ENCODE results near the gene XPO5.
"Not testable (repeated sequence)": the region's sequence is repeated elsewhere in the genome, so short reads cannot be mapped to it uniquely, and the experiment has no call there.

The XPO5 gene

DNA sequence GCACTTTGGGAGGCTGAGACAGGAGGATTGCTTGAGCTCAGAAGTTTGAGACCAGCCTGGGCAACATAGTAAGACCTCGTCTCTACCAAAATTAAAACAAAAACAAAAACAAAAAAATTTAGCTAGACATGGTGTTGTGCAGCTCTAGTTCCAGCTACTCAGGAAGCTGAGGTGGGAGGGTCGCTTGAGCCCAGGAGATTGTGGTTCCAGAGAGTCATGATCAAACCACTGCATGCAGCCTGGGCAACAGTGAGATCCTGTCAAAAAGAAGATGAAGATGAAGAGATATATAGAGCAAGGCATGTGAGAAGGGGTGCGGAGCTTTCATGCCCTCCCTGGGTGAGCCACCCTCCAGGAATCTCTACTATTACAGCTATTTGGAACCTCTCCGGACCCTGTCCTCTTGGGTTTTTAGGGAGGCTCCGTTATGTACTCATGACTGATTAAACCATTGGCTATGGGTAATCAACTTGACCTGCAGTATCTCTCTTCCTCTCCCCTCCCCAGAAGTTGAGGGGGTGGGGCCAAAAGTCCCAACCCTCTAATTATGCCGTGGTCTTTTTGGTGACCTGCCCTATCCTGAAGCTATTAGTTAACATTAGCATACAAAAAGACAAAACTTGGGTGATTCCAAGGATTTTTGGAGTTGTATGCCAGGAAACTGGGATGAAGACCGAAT lies 9.2 kb upstream of the XPO5 start:
- DNase-seq (ENCODE audit: low read depth): no peak

DNA sequence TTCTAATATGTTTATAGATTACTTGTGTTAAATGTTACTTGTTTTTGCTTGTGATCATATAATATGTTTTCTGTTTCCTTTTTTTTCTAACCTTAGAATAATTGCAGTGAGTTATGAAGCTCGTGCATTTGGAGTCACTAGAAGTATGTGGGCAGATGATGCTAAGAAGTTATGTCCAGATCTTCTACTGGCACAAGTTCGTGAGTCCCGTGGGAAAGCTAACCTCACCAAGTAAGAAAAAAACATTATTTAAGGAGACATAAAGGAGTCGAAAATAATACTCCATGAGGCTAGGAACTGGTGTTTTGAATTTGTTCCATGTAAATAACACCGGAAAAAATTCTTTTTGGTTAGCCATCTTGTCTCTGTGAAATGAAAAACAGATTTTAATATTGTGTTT lies 7.1 kb upstream of the XPO5 start:
- no peak for DNase-seq (ENCODE audit: low read depth)

DNA sequence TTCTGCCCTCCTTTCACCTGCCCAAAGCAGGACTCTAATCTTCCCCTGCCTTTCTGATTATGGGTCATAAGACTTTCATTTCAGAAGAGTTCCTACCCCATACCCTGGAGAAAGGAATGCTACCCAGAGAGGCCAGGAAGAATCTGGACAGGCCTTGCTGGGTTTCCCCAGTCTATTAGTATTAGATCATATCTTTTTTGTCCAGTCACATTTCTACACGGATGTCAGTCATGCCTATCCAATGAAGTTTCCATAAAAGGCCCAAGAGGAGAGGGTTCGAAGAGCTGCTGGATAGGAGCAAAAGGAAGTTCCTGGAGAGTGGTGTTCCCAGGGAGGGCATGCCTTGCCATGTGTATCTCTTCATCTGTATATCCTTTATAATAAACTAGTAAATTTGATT lies 3.3 kb upstream of the XPO5 start:
- no peak for DNase-seq (ENCODE audit: low read depth)

DNA sequence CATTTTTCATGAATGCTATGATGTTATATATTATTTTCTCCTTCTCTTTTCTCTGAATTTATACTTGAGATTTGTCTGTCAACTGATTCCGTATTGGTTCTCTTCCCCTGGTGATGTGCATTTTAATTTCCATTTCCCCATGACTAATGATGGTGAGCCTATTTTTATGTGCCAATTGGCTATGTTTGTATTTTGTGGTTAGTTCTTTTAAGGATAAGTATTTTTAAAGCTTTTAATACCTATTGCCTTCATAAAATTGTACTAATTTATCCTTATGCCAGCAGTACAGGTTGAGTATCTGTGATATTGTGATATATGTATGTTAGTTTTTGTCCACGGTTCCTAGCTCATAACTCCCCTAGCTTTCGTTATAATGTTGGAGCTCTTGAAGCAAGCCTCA lies 2.9 kb upstream of the XPO5 start:
- DNase-seq (ENCODE audit: low read depth): no peak

DNA sequence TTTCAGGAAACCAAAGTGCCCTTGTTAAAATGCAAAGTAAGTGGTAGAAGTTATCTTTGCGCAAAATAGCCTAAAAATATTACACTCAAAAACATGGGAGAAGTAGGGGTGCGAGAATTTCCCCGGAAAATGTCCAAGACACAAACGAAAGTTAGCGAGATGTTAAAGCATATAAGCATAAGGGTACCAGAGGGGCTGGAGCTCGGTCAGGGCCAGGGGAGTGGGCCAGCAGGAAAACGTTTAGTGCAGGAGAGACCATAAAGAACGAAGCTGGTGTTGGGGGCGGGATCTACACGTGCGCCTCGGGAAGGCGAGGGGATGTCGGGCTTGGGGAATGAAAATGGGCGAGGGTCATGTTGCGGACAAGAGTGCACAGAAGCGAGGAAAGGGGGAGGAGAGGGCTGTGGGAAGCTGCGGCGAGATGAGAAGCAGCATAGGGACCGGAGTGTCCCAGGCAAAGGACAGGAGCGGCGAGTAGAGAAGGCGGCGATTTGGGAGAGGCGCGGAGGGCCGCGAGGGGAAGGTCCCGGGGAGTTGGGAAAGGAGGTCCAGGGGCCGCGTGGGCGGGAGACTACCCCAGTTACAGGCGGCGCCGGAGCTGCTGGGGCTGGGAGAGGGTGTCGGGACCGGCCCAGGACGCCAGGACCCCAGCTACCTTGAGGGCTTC lies 600 bp downstream of the XPO5 start:
- no peak for DNase-seq (ENCODE audit: low read depth)

DNA sequence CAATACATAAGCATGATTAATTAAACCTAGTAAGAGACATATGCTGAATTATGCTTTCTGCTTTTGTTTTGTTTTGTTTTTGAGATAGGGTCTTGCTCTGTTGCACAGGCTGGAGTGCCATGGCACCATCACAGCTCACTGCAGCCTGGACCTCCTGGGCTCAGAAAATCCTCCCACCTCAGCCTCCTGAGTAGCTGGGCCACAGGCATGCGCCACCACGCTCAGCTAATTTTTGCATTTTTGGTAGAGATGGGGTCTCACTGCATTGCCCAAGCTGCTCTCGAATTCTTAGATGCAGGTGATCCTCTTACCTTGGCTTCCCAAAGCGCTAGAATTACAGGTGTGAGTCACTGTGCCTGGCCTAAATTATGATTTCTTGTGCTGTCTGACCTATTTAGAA lies 3.8 kb downstream of the XPO5 start:
- no peak for DNase-seq (ENCODE audit: low read depth)

DNA sequence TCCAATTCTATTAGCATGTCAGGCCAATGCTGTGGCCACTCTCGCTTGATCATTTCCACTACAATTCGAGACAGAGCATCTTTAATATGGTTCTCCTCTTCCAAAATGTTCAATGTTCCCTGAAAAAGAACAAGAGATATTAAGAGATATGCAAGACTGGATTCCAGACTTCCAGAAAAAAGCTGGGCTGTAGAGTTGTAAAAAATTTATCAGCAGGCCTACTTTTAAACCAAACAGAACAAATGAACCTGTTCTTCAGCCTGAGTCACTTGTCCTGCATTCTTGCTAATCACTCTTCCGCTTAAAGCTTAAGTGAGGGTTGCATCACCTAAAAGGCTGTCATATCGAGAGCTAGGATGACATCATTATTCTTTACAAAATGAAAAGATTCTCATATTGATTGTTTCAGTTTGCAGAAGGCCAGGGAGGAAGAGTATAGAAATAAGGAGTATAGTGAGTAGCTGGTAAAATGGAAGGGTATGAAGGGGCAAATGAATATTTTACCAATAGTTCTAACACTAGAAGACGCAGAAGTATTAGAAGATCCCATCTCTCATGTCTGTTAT lies 4.9 kb downstream of the XPO5 start:
- no peak for DNase-seq (ENCODE audit: low read depth)

DNA sequence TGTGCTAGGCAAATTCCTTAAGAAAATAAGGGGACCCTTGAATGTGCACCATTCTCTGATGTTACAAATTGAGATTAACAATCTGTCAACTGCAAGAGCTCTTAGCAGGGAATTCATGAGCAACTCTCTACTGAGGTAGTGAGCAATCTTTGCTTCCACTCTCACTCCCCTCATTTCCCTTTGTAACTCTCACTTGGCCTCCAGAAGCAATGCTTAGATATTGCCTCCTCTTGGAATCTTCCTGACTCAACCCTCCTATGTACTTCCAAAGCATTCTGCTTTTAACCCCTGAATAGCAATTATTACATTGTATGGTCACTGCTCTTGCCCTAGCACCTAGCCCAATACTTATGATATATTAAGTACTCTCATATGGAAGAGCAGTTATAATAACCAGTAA lies 16.5 kb downstream of the XPO5 start:
- no peak for DNase-seq (ENCODE audit: low read depth)

DNA sequence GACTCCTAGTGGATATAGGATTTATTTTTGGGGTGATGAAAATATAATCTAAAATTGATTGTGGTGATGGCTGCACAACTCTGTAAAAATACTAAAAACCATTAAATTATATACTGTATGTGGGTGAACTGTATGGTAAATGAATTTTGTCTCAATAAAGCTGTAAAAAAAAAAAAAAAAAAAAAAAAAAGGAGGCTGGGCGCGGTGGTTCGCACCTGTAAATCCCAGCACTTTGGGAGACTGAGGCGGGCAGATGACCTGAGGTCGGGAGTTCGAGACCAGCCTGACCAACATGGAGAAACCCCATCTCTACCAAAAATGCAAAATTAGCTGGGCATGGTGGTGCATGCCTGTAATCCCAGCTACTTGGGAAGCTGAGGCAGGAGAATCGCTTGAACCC lies 18.2 kb downstream of the XPO5 start:
- not testable (repeated sequence) for DNase-seq (ENCODE audit: low read depth)

DNA sequence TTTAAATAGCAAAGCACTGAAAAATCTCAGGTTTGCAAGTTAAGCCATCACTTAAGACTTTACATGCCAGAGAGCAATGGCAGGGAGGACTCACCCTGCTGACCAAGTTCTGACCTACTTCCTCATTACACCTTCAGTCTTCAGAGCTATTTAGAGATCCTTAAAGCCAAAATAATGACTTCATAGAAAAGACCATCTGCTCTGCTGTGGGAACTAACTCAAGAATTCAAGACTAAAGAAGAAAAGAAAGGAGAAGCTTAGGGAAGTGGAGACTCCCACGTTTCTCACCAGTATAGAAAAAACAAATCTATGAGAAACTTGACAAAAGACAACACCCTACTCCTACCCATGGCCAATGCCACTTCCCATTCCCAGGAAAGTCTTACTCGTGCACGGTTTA lies 28.6 kb downstream of the XPO5 start:
- no peak for DNase-seq (ENCODE audit: low read depth)

DNA sequence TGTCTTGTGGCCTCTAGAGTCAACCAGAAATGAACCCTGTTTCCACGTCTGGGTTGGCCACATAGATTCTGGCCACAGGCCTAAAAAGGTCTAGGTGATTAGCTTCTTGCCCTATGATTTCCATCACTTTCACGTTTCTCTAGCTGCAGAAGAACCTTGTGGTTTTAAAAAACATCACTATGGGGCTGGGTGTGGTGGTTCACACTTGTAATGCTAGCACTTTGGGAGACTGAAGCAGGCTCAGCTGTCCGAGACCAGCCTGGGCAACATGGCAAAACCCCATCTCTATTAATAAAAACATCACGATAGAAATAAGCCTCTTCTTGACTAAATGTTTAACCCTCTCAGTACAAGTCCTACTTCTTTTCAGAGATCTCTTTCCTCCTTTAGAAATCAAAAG lies 31.4 kb downstream of the XPO5 start:
- no peak for DNase-seq (ENCODE audit: low read depth)

DNA sequence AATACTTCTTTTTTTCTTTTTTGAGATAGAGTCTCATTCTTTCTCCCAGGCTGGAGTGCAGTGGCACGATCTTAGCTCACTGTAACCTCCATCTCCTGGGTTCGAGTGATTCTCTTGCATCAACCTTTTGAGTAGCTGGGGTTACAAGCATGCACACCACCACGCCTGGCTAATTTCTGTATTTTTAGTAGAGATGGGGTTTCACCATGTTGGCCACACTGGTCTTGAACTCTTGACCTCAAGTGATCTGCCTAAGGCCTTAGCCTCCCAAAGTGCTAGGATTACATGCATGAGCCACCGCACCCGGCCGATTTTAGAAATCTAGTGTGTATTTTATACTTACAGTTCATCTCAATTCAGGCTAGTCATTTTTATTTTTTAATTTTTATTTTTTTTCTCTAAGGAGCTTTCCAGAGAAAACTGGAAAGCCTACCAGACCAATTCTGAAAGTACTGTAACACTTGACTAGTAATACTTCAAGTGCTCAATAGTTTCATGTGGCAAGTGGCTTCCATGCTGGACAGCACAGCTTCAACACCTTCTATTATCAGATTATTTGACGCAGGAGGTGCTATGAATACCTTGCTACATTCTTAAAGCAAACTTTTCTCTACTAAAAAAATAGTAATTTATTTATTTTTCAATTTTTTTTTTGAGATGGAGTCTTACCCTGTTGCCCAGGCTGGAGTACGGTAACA lies 33.9 kb downstream of the XPO5 start:
- no peak for DNase-seq (ENCODE audit: low read depth)

DNA sequence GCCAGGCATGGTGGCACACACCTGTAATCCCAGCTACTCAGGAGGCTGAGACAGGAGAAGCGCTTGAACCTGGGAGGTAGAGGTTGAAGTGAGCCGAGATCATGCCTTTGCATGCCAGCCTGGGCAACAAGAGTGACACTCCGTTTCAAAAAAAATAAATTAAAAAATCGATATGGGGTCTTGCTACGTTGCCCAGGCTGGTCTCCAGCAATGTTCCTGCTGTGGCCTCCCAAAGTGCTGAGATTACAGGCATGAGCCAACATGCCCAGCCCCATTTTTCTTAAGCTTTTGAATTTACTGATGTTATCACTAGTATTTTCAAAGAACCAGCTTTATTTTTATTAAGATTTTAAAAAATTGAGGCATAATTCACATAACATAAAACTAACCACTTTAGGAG lies 35.3 kb downstream of the XPO5 start:
- no peak for DNase-seq (ENCODE audit: low read depth)

DNA sequence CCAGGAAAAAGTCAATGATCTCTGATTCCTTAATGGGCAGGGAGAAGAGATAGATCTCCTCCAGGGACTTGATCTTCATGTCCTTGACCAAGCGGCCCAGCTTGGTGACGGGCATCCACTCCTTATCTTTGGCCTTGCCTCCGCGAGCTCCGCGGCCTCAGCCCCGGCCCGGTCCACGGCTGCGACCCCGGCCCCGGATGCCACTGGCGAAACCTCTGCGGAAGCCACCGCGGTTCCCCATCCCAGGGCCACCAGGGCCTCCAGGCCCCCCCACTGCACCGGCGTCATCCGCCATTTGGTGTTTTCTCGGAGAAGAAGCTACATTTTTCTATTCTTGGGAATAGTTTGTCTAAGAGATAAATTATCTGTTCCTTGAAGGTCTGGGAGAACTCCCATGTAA lies 36.4 kb downstream of the XPO5 start:
- not testable (repeated sequence) for DNase-seq (ENCODE audit: low read depth)

DNA sequence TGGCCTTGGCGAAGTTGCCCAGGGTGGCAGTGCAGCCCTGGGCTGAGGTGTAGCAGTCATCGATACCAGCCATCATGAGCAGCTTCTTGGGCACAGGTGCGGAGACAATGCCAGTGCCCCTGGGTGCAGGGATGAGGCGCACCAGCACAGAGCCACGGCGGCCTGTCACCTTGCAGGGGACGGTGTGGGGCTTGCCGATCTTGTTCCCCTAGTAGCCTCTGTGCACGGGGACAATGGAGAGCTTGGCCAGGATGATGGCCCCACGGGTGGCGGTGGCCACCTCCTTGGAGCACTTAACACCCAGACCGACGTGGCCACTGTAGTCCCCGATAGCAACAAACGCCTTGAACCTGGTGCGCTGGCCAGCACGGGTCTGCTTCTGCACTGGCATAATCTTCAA lies 36.9 kb downstream of the XPO5 start:
- DNase-seq (ENCODE audit: low read depth): not testable (repeated sequence)

DNA sequence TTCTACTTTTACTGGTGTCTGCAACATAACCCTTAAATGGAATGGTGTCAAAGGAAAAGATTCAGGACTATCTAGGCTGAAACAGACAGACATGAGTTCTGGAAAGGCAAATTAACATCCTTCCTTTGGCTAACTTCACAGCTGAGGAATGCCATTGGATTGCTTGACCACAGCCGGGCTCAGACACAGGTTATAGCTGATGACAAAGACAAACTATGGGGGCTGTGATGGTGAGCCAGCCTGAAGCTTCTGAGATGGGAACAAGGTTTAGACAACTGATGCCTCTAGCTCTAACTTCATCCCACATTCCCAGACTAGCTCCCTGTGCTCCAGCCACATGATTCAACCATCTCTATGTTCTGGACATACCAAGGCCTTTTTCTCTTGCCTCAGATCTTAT lies 43.6 kb downstream of the XPO5 start:
- DNase-seq (ENCODE audit: low read depth): no peak

DNA sequence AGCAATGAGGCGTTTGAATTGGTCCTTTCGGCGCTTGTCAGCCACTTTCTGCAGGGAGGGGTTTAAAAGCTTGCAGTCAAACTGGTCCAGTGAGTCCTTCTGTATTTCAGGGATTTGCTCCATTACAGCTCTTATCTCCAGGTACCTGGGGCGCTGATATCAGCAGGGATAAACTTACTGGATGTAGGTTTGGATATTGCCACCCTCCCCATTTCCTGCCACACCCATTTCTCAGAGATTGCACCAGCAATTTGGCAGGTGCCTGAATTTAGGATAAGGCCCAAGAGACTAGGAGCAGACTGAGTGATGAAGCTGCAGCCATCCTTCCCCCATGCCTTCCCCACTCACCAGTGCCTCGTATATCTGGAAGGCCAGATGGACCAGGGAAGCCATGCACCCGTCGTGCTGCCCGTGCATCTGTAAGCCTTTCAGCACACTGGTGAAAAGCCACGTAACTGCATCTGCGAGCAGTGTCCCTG lies 51.3 kb downstream of the XPO5 start:
- no peak for DNase-seq (ENCODE audit: low read depth)

DNA sequence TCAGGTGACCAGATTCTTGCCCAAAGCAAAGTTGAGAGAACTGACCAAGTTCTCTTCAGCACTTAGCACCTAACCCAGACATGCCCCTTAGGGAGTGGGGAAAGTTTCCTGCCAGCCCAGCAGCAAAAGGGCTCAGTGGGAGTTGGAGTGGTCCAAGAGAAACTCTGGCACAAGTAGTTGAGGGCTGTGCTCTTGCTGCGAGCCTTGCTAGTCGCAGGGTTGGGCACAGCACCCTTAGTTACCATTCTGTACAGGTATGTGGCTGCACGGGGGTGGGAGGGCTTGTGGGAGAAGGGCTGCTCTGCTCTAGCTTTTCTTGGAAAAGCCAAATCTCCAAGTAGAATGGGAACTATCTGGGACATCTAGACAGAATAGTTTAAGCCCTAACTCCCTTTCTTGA lies 52.6 kb downstream of the XPO5 start:
- DNase-seq (ENCODE audit: low read depth): no peak

DNA sequence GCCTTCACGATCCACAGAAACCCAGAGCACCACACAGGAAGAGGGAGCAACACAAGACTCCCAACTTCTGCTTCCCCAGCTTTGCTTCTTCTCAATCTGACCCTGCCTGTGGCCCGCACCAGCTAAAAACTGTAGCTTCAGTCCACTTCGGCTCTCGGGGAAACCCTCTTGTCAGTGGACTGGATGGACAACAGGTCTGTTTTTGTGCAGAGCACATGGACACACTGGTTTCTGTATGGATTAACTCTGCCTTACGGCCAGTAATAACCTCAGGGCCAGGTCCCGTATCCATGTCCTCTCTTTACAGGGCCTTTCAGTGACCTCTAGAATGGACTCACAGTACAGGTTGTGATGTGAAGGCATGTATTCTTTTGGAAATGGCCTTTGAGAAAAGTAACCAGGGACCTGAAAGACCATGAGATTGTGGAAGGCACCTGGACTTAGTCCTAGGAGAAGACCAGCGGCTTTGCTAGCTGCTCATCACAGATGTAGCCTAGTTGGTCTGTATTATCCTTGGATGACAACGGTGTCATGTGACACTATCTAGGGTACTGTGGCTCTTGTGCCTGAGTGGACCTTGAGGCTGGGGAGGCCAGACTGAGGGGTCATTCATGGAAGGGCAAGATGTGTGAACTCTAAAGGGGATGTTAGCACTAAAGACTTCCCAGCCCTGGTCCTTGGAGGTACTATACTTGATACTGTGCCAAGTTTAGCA lies 53.1 kb downstream of the XPO5 start:
- no peak for DNase-seq (ENCODE audit: low read depth)

DNA sequence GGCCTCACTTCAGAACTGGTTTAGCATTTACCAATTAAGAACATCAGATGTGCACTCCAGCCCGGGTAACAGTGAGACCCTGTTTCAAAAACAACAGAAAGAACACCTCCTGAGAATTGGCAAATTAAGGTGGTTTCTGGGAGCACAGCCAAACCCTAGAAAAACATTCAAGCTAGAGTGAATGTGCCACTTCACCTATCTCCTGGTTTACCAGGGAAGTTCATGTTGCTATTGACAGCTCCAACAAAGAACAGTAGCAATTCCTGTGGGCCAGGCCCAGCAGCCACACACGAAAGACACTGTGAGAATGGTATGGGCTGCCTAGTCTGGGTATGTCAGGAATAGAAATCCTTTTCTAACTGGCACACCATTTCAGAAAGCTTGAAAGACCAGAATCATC lies 54.0 kb downstream of the XPO5 start:
- DNase-seq (ENCODE audit: low read depth): no peak

DNA sequence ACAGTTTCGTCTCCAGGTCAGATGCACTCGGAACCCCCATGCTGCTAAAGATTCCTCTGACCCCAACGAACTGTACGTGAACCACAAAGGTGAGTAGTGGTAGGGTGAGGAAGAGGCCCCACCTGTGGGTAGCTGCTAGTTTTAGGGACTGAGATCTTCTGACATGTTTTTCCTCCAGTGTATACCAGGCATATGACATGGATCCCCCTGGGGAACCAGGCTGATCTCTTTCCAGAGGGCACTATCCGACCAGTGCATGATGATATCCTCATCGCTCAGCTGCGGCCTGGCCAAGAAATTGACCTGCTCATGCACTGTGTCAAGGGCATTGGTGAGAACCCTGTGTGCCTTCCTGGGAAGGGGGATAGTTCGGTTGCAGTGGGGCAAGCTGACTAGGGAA lies 55.7 kb downstream of the XPO5 start:
- DNase-seq (ENCODE audit: low read depth): no peak

Measured in GM04504 (cell line).